SW 1271 (cell line): ENCODE measurements around the gene LRRC74B.

ENCODE experiments used
- DNase-seq, 2 experiments: peaks; one replicate each; lab custom pipeline; 2025; lab: John Stamatoyannopoulos, UW

LRRC74B gene

DNA sequence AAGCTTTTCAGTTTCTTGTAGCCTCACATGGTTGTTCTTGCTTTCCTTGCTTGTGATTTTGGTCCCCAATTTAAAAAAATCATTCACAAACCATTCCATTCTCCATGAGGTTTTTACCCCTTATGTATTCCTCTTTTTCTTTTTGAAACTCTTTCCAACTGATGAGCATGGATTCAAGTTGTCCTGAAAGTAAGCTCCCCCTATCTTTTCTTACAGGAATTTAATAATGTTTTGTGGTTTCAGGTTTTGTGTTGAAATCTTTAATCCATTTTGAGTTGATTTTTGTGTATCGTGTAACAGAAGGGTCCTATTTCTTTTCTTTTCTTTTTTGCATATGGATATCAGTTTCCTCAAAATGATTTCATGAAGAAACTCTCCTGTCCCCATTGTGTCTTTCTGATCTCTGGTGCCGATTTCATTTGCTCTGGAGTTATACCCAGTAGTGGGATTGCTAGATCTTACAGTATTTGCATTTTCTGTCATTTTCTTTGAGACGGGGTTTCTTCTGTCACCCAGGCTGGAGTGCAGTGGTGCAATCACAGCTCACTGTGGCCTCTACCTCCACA is 58.5 kb downstream of the LRRC74B start:
- no peak for DNase-seq

DNA sequence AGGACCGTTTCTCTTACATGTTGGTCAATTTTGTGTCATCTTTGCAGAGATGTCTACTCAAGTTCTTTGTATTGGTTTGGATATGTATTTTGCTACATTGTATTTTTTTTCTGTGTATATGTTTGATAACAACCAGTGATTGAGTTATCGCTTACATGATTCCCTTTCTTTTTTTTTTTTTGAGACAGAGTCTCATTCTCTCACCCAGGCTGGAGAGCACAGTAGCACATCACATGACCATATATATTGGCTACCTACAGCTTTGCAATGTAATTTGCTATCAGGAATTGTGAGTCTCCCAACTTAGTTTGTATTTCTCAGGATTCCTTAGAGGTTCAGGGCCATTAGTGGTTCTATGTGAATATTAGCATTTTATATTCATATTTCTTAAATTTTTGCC is 59.5 kb downstream of the LRRC74B start:
- no peak for DNase-seq

DNA sequence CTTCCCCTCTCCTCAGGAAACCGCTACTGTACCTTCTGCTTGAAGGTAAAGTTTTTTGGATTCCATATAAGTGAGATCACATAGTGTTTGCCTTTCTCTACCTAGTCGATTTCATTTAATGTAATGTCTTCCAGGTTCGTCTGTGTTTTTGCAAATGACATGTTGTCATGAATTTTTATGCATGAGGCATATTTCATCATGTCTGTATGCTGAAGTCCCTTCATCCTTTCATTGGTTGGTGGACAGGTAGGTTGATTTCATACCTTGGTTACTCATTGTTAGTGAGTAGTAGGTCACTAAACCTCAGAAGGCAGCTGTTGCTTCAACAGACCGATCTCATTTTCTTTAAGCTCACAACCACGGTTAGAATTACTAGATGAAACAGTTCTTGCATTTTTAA is 60.3 kb downstream of the LRRC74B start:
- no peak for DNase-seq

DNA sequence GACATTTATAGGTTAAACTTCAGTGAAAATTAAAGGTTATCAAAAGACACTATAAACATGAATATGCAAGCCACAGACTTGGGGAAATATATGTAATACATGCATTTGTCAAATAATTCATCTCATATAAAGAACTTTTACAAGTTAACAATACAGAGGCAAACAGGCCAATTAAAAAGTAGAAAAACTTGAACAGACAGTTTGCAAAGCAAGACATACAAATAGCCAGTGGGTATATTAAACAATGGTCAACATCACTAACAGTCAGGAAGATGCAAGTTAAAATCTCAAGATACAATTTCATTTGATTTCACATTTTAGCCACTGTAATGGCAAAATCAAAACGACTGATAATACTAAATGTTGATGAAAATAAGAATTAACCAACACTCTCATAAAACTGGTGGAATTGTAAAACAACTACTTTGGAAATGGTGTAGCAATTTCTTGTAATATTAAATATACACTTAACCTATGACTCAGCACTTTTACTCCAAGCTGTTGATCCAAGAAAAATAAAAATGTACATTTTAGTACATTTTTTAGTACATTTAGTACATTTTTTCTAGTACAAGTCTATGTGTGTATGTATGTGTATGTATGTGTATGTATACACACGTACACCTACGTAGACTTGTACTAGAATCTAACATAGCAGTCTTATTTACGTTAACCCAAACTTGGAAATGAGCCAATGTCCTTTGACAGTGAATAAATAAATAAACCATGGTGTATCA is 62.8 kb downstream of the LRRC74B start:
- DNase-seq = no peak
